Measurements from ENCODE around the gene FBXO17. TPM values are rescaled to one million over a fixed set of nuclear protein-coding genes. Genes with fewer than 3 reads are reported as not detected.

FBXO17 gene
- total RNA-seq, 1 experiment from 2014 or later: 16.8 TPM

DNA sequence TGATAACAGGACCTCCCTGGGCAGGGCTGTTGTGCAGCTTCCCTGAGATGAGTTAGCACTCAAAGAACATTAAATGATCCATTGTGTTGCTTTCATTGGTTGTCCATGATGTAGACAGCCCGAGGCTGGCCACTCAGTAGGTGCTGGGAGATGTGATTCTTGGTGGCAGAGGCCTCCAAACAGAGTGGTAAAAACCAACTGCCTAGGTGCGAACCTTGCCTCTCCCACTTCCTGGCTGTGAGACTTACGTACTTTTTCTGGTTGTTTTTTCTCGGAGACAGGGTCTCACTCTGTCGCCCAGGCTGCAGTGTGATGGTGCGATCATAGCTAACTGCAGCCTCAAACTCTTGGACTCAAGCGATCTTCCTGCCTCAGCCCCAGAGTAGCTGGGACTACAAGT lies 51.2 kb downstream of the FBXO17 start:
- peaks cover 49% of the 10 kb centered on the region for H3K36me3 Mint-ChIP-seq
- ChIA-PET CTCF (no interaction called here), POLR2A (no interaction called here)
- no peaks in the 10 kb centered on the region for H3K4me1 Mint-ChIP-seq
- 0 out of 2 replicates have a peak, but pooled peaks cover 4% of the 10 kb centered on the region for H3K9me3 Mint-ChIP-seq
- DNase-seq (ENCODE audit: low spot score) (no peak), ATAC-seq (no peak)
- H3K27me3 Mint-ChIP-seq (ENCODE audit: low read depth): no peaks in the 10 kb centered on the region
- H3K27ac Mint-ChIP-seq: no peak overlapping the region
- TF ChIP-seq MLX (CRISPR knock-in tag; IDR thresholded peaks at IDR 0.05) (no peak), NFATC4 (CRISPR knock-in tag; IDR thresholded peaks at IDR 0.05) (no peak), HMGA2 (CRISPR knock-in tag; IDR thresholded peaks at IDR 0.05) (no peak), IRF1 (CRISPR knock-in tag; IDR thresholded peaks at IDR 0.05) (no peak), SOX15 (CRISPR knock-in tag; IDR thresholded peaks at IDR 0.05) (no peak), GABPB1 (CRISPR knock-in tag; IDR thresholded peaks at IDR 0.05) (no peak)
- TF ChIP-seq, protein P1, sequence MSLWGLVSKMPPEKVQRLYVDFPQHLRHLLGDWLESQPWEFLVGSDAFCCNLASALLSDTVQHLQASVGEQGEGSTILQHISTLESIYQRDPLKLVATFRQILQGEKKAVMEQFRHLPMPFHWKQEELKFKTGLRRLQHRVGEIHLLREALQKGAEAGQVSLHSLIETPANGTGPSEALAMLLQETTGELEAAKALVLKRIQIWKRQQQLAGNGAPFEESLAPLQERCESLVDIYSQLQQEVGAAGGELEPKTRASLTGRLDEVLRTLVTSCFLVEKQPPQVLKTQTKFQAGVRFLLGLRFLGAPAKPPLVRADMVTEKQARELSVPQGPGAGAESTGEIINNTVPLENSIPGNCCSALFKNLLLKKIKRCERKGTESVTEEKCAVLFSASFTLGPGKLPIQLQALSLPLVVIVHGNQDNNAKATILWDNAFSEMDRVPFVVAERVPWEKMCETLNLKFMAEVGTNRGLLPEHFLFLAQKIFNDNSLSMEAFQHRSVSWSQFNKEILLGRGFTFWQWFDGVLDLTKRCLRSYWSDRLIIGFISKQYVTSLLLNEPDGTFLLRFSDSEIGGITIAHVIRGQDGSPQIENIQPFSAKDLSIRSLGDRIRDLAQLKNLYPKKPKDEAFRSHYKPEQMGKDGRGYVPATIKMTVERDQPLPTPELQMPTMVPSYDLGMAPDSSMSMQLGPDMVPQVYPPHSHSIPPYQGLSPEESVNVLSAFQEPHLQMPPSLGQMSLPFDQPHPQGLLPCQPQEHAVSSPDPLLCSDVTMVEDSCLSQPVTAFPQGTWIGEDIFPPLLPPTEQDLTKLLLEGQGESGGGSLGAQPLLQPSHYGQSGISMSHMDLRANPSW (CRISPR knock-in tag; conservative IDR thresholded peaks at IDR 0.05; ENCODE audit: low read depth): no peak
- no peak overlapping the region for H3K4me3 Mint-ChIP-seq

DNA sequence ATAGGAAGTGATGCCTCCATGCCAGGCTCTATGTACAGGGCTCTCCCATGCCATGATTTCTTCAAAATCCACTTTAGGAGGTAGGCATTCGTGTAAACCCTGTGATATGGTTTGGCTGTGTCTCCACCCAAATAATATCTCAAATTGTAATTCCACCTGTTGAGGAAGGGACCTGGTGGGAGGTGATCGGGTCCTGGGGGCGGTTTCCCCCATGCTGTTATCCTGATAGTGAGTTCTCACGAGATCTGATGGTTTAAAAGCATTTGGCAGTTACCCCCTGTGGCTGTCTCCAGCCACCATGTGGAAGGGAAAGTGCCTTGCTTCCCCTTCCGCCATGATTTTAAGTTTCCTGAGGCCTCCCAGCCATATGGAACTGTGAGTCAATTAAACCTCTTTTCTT lies 53.1 kb downstream of the FBXO17 start:
- DNase-seq (ENCODE audit: low spot score) (no peak), ATAC-seq (no peak)
- H3K4me3 Mint-ChIP-seq: no peak overlapping the region
- ChIA-PET POLR2A (no interaction called here), CTCF (interaction anchor here (1.8 kb wide), 1 partner anchor 8 kb away, joined by 10 read pairs; the partner anchor contains the start of genes MRPS12 and SARS2)
- TF ChIP-seq, protein P2, sequence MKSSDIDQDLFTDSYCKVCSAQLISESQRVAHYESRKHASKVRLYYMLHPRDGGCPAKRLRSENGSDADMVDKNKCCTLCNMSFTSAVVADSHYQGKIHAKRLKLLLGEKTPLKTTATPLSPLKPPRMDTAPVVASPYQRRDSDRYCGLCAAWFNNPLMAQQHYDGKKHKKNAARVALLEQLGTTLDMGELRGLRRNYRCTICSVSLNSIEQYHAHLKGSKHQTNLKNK (CRISPR knock-in tag; IDR thresholded peaks at IDR 0.05): no peak
- TF ChIP-seq, protein P3, sequence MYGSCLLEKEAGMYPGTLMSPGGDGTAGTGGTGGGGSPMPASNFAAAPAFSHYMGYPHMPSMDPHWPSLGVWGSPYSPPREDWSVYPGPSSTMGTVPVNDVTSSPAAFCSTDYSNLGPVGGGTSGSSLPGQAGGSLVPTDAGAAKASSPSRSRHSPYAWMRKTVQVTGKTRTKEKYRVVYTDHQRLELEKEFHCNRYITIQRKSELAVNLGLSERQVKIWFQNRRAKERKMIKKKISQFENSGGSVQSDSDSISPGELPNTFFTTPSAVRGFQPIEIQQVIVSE (CRISPR knock-in tag; IDR thresholded peaks at IDR 0.05; ENCODE audit: borderline replicate concordance): no peak
- TF ChIP-seq NFE2L1 (CRISPR knock-in tag; IDR thresholded peaks at IDR 0.05): no peak
- no peak for TF ChIP-seq MYBL2 (CRISPR knock-in tag; IDR thresholded peaks at IDR 0.05)
- TF ChIP-seq SMAD4 (CRISPR knock-in tag; IDR thresholded peaks at IDR 0.05): no peak
- no peak for TF ChIP-seq ARID4B (CRISPR knock-in tag; IDR thresholded peaks at IDR 0.05; ENCODE audit: borderline replicate concordance)
- no peak for TF ChIP-seq EMX1 (CRISPR knock-in tag; IDR thresholded peaks at IDR 0.05)
- TF ChIP-seq ZBTB21 (CRISPR knock-in tag; IDR thresholded peaks at IDR 0.05; ENCODE audit: borderline replicate concordance): no peak
- no peak overlapping the region for H3K27ac Mint-ChIP-seq
- peaks cover 37% of the 10 kb centered on the region for H3K36me3 Mint-ChIP-seq
- H3K9me3 Mint-ChIP-seq: 0 out of 2 replicates have a peak, but pooled peaks cover 4% of the 10 kb centered on the region
- no peaks in the 10 kb centered on the region for H3K27me3 Mint-ChIP-seq (ENCODE audit: low read depth)
- H3K4me1 Mint-ChIP-seq: no peaks in the 10 kb centered on the region

Data from WTC11 (cell line).